ENCODE results near the gene BORCS6.
A peak's percentile ranks its signal among the peaks of the same experiment; 100 is the strongest.

- TF ChIP-seq CTCF (IDR thresholded peaks at IDR 0.05; ENCODE audit: poor library complexity, severe bottlenecking), result no peak
- peak; percentile 44 for TF ChIP-seq EP300 (conservative IDR thresholded peaks at IDR 0.05; ENCODE audit: poor library complexity, severe bottlenecking)
- no peak for TF ChIP-seq EZH2 (IDR thresholded peaks at IDR 0.05; ENCODE audit: borderline replicate concordance, insufficient read depth, low read length, poor library complexity, severe bottlenecking)
- peak; percentile 31 for TF ChIP-seq TAF1 (IDR thresholded peaks at IDR 0.05; ENCODE audit: low read depth)
These were observed 35.9 kb downstream of the BORCS6 start for GRCh38 chr17:8153957-8154607.
